H9 (cell line): Measurements from ENCODE around the gene CTU1. TPM values are rescaled to one million over a fixed set of nuclear protein-coding genes. Genes with fewer than 3 reads are reported as not detected.

Experiments used
- DNase-seq: peaks from one replicate; pipeline ENCODE4 v3.0.0-alpha.2; 2017
- H2AFZ ChIP-seq: one replicate; pipeline ENCODE4 v1.6.1; 2013; ENCODE audit warnings: mild to moderate bottlenecking, low read length, control low read depth, moderate library complexity
- H2AK5ac ChIP-seq: 2 replicates; pipeline ENCODE4 v1.6.1; 2013; ENCODE audit warnings: low read length, control low read depth, mixed read lengths; ENCODE audit not compliant: insufficient read length
- H2BK120ac ChIP-seq: one replicate; pipeline ENCODE4 v1.6.1; 2013; ENCODE audit warnings: low read depth, mild to moderate bottlenecking, low read length, control low read depth, inconsistent platforms; ENCODE audit not compliant: poor library complexity, severe bottlenecking
- H2BK12ac ChIP-seq: 2 replicates; pipeline ENCODE4 v1.6.1; 2013; ENCODE audit warnings: low read length, control low read depth, mixed read lengths, low read depth; ENCODE audit not compliant: insufficient read length
- H2BK15ac ChIP-seq: 2 replicates; pipeline ENCODE4 v1.6.1; 2013; ENCODE audit warnings: low read depth, low read length, control low read depth
- H2BK20ac ChIP-seq: one replicate; pipeline ENCODE4 v1.6.1; 2013; ENCODE audit warnings: low read depth, mild to moderate bottlenecking, low read length, control low read depth, inconsistent platforms; ENCODE audit not compliant: poor library complexity, severe bottlenecking
- H2BK5ac ChIP-seq: 2 replicates; pipeline ENCODE4 v1.6.1; 2013; ENCODE audit warnings: low read length, control low read depth, mixed read lengths; ENCODE audit not compliant: insufficient read length
- H3K14ac ChIP-seq: 2 replicates; pipeline ENCODE4 v1.6.1; 2013; ENCODE audit warnings: low read length, control low read depth; ENCODE audit not compliant: insufficient read depth
- H3K18ac ChIP-seq: 2 replicates; pipeline ENCODE4 v1.6.1; 2013; ENCODE audit warnings: low read depth, mild to moderate bottlenecking, mixed read lengths, low read length, control low read depth; ENCODE audit not compliant: insufficient read length
- H3K23ac ChIP-seq: 2 replicates; pipeline ENCODE4 v1.6.1; 2013; ENCODE audit warnings: low read length, control low read depth, mixed read lengths, low read depth; ENCODE audit not compliant: insufficient read length
- H3K23me2 ChIP-seq: 2 replicates; pipeline ENCODE4 v1.6.1; 2013; ENCODE audit warnings: low read depth, mild to moderate bottlenecking, mixed read lengths, low read length, control low read depth; ENCODE audit not compliant: insufficient read length, poor library complexity, severe bottlenecking
- H3K27ac ChIP-seq: 2 replicates; pipeline ENCODE4 v1.5.1; 2013; ENCODE audit warnings: low read length, control low read depth, mixed read lengths, low read depth; ENCODE audit not compliant: insufficient read length
- H3K27me3 ChIP-seq: 2 replicates; pipeline ENCODE4 v1.6.1; 2013; ENCODE audit warnings: low read length, control low read depth, inconsistent platforms; ENCODE audit not compliant: insufficient read depth
- H3K4ac ChIP-seq: 2 replicates; pipeline ENCODE4 v1.6.1; 2013; ENCODE audit warnings: low read depth, mild to moderate bottlenecking, control low read depth, inconsistent platforms, low read length, moderate library complexity
- H3K4me1 ChIP-seq: 2 replicates; pipeline ENCODE4 v1.6.1; 2013; ENCODE audit warnings: low read length, control low read depth, inconsistent platforms; ENCODE audit not compliant: insufficient read depth
- H3K4me2 ChIP-seq: 2 replicates; pipeline ENCODE4 v1.6.1; 2013; ENCODE audit warnings: low read length, control low read depth, mixed read lengths; ENCODE audit not compliant: insufficient read length, insufficient read depth
- H3K56ac ChIP-seq: 2 replicates; pipeline ENCODE4 v1.6.1; 2013; ENCODE audit warnings: low read depth, mild to moderate bottlenecking, mixed read lengths, low read length, control low read depth; ENCODE audit not compliant: insufficient read length
- H3K79me1 ChIP-seq: 2 replicates; pipeline ENCODE4 v1.6.1; 2013; ENCODE audit warnings: low read depth, mild to moderate bottlenecking, moderate library complexity, low read length, control low read depth, inconsistent platforms; ENCODE audit not compliant: insufficient read depth, poor library complexity, severe bottlenecking
- H3K79me2 ChIP-seq: 2 replicates; pipeline ENCODE4 v1.6.1; 2013; ENCODE audit warnings: low read length, control low read depth, inconsistent platforms; ENCODE audit not compliant: insufficient read depth
- H3K9ac ChIP-seq: 2 replicates; pipeline ENCODE4 v1.6.1; 2013; ENCODE audit warnings: low read length, control low read depth, mixed read lengths; ENCODE audit not compliant: insufficient read length; ENCODE audit errors: extremely low read depth
- H3K9me3 ChIP-seq: one replicate; pipeline ENCODE4 v1.6.1; 2013; ENCODE audit warnings: low read depth, low read length, inconsistent platforms; ENCODE audit not compliant: control insufficient read depth
- H3T11ph ChIP-seq: one replicate; pipeline ENCODE4 v1.6.1; 2013; ENCODE audit warnings: mild to moderate bottlenecking, low read length, control low read depth, inconsistent platforms
- H4K20me1 ChIP-seq: one replicate; pipeline ENCODE4 v1.6.1; 2013; ENCODE audit not compliant: control insufficient read depth, insufficient read length, insufficient read depth
- H4K5ac ChIP-seq: 2 replicates; pipeline ENCODE4 v1.6.1; 2013; ENCODE audit warnings: low read depth, mild to moderate bottlenecking, mixed read lengths, low read length, control low read depth; ENCODE audit not compliant: insufficient read length
- H4K8ac ChIP-seq: replicated peaks from 2 replicates; pipeline ENCODE4 v1.6.1; 2013; ENCODE audit warnings: low read length, control low read depth, mixed read lengths, low read depth; ENCODE audit not compliant: insufficient read length
- H4K91ac ChIP-seq: 2 replicates; pipeline ENCODE4 v1.6.1; 2013; ENCODE audit warnings: low read depth, mild to moderate bottlenecking, moderate library complexity, mixed read lengths, low read length, control low read depth; ENCODE audit not compliant: insufficient read length
- H3K27ac Mint-ChIP-seq, 3 experiments: 2 replicates in 2 of 3; 3 replicates in 1 of 3; pipeline ENCODE4 v1.8.0; 2020 to 2021; ENCODE audit warnings: mixed read lengths in 3 of 3, mild to moderate bottlenecking in 1 of 3, moderate library complexity in 1 of 3
- H3K27me3 Mint-ChIP-seq: 2 replicates; pipeline ENCODE4 v1.8.0; 2021; ENCODE audit warnings: low read depth, mild to moderate bottlenecking, moderate library complexity, mixed read lengths
- H3K36me3 Mint-ChIP-seq, 3 experiments: 2 replicates in 2 of 3; 3 replicates in 1 of 3; pipeline ENCODE4 v1.8.0; 2020 to 2021; ENCODE audit warnings: low read depth in 3 of 3, mixed read lengths in 3 of 3; ENCODE audit not compliant: insufficient read depth in 1 of 3
- H3K4me1 Mint-ChIP-seq, 2 experiments: 2 replicates each; pipeline ENCODE4 v1.8.0; 2020; ENCODE audit warnings: mixed read lengths in 2 of 2
- H3K4me3 Mint-ChIP-seq, 2 experiments: 2 replicates in 1 of 2; 3 replicates in 1 of 2; pipeline ENCODE4 v1.8.0; 2020 to 2021; ENCODE audit warnings: mild to moderate bottlenecking in 2 of 2, mixed read lengths in 2 of 2, moderate library complexity in 1 of 2
- H3K9me3 Mint-ChIP-seq, 2 experiments: 2 replicates in 1 of 2; 3 replicates in 1 of 2; pipeline ENCODE4 v1.8.0; 2020; ENCODE audit warnings: mild to moderate bottlenecking in 2 of 2, mixed read lengths in 2 of 2, moderate library complexity in 1 of 2
- CTCF ChIP-seq: fragments of 200-600 bp; sonication (generic); conservative IDR thresholded peaks from 3 replicates; pipeline ENCODE4 v1.8.0; 2021; ENCODE audit warnings: antibody characterized with exemption, mild to moderate bottlenecking
- WGBS: extraction: QIAGEN DNeasy Blood & Tissue Kit; methylation state at CpG from one replicate; pipeline ENCODE4 v1.1.7; 2013; ENCODE audit warnings: missing lambda C conversion rate, low lambda C conversion rate, mixed read lengths; ENCODE audit not compliant: insufficient read length; ENCODE audit errors: extremely low coverage; 5-methylcytosine and 5-hydroxymethylcytosine counted together
- total RNA-seq: library from RNA; stranded (reverse); gene quantifications from 2 replicates; pipeline ENCODE4 v1.2.1, GENCODE V29; 2021

The CTU1 gene
- total RNA-seq, 1 experiment from 2014 or later = 8.8 TPM

DNA sequence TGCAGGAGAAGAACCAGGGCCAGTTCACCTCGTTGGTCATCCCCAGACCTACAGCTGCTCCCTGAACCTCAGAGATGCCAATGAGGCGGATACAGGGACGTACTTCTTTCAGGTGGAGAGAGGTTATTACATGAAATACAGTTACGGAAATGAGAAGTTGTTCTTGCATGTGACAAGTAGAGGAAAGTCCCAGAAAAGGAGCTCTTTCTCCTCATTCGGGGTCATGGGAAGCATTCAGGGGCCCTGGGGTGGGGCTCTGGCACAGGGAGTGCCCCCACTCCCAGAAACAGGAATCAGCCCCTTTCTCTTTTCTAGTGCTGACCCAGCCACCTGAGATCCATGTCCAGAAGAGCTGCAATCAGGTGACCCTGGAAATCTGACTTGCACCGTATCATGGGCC lies 12.0 kb upstream of the CTU1 start:
- no peak overlapping the region for H4K8ac ChIP-seq
- DNase-seq = no peak
- H2BK20ac ChIP-seq = no peak overlapping the region
- no peak overlapping the region for H3K18ac ChIP-seq
- no peak overlapping the region for H2BK5ac ChIP-seq
- Mint-ChIP-seq H3K4me1 (peaks cover 5 to 8% of the 10 kb centered on the region in 2 experiments; a peak in 3 of 4 replicates), H3K27ac (no peak overlapping the region), H3K27me3 (peaks cover 29% of the 10 kb centered on the region), H3K36me3 (no peaks in the 10 kb centered on the region), H3K9me3 (no peaks in the 10 kb centered on the region), H3K4me3 (no peak overlapping the region)
- no peak overlapping the region for H2AFZ ChIP-seq
- no peak overlapping the region for H4K91ac ChIP-seq
- H2BK120ac ChIP-seq = no peak overlapping the region
- H3K56ac ChIP-seq = no peak overlapping the region
- no peak overlapping the region for H2BK15ac ChIP-seq
- no peak overlapping the region for H4K5ac ChIP-seq
- H3K27ac ChIP-seq = no peak overlapping the region
- no peak overlapping the region for H3K4ac ChIP-seq
- H3K9ac ChIP-seq = no peak overlapping the region
- no peaks in the 10 kb centered on the region for H4K20me1 ChIP-seq
- H3K23ac ChIP-seq = no peak overlapping the region
- WGBS = no CpG with 5 or more reads among the region's 6 CpGs
- H3K79me2 ChIP-seq = no peaks in the 10 kb centered on the region
- H2BK12ac ChIP-seq = no peak overlapping the region
- no peak overlapping the region for H3K4me2 ChIP-seq
- no peak overlapping the region for H2AK5ac ChIP-seq
- H3K4me1 ChIP-seq = no peaks in the 10 kb centered on the region
- no peaks in the 10 kb centered on the region for H3K9me3 ChIP-seq
- H3K23me2 ChIP-seq = no peaks in the 10 kb centered on the region
- no peaks in the 10 kb centered on the region for H3K27me3 ChIP-seq
- no peak overlapping the region for H3T11ph ChIP-seq
- H3K79me1 ChIP-seq = no peaks in the 10 kb centered on the region
- no peak for TF ChIP-seq CTCF
- H3K14ac ChIP-seq = no peak overlapping the region
